Measurements from ENCODE around the gene PAX2. TPM values are rescaled to one million over a fixed set of nuclear protein-coding genes. Genes with fewer than 3 reads are reported as not detected.
A peak's percentile ranks its signal among the peaks of the same experiment; 100 is the strongest.

PAX2 gene
- total RNA-seq, 4 donors from 2014 or later: not detected

DNA sequence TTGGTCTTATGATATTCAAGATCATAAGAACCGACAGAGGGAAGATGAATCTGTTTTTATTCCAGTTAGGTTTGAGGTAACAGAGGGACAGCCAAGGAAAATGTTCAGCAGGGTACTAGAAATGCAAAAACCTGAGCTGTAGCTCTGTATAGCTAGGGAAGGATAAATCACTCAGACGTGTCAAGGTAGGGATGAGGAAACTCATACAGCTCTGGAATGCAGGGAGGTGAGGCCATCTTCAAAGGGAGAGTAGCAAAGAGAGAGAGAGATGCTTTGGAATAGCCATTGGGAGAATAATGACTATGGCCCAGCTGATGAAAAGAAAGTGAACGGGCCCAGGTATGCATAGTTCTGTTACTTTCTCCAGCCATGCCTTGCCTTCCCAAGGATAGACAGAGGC is 77.8 kb downstream of the PAX2 start:
- H3K9me3 ChIP-seq: no peaks in the 10 kb centered on the region
- DNase-seq (ENCODE audit: extremely low spot score): no peak
- H3K27me3 ChIP-seq: peaks cover 0 to 97% (median 43%) of the 10 kb centered on the region in 4 donors
- intact Hi-C loops (cut with DNase I): no loop called here
- no peak overlapping the region for H3K27ac ChIP-seq (replicated peaks in 1 of 4)
- 59% methylated on average over 3 of the region's 3 CpGs for WGBS
- TF ChIP-seq, protein P1, sequence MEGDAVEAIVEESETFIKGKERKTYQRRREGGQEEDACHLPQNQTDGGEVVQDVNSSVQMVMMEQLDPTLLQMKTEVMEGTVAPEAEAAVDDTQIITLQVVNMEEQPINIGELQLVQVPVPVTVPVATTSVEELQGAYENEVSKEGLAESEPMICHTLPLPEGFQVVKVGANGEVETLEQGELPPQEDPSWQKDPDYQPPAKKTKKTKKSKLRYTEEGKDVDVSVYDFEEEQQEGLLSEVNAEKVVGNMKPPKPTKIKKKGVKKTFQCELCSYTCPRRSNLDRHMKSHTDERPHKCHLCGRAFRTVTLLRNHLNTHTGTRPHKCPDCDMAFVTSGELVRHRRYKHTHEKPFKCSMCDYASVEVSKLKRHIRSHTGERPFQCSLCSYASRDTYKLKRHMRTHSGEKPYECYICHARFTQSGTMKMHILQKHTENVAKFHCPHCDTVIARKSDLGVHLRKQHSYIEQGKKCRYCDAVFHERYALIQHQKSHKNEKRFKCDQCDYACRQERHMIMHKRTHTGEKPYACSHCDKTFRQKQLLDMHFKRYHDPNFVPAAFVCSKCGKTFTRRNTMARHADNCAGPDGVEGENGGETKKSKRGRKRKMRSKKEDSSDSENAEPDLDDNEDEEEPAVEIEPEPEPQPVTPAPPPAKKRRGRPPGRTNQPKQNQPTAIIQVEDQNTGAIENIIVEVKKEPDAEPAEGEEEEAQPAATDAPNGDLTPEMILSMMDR (IDR thresholded peaks at IDR 0.05): no peak
- TF ChIP-seq EP300 (IDR thresholded peaks at IDR 0.05) (no peak), POLR2A (IDR thresholded peaks at IDR 0.05; ENCODE audit: low read depth) (no peak), POLR2AphosphoS5 (IDR thresholded peaks at IDR 0.05) (no peak)
- H3K36me3 ChIP-seq: no peaks in the 10 kb centered on the region
- H3K4me1 ChIP-seq: peaks cover 18 to 23% (median 22%) of the 10 kb centered on the region in 4 donors
- no peak overlapping the region for H3K4me3 ChIP-seq

DNA sequence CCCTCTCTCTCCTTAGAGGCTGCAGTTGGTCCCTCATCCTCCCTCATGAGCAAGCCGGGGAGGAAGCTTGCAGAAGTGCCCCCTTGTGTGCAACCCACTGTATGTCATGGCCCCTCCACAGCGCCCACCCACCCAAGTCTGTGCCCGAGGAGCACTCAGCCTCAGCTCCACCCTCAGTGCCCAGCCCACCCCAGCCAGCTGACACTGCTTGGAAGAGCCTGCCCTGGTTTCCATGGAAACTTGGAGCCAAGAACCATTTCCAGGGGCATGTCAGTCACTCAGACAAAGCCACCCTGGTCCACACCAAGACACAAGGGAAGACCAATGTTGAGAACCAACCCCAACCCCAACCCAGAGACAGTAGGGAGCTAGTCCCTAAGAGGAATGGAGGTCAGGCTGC is 79.5 kb downstream of the PAX2 start:
- Histone ChIP-seq H3K4me1 (peaks cover 32 to 40% (median 39%) of the 10 kb centered on the region in 4 donors), H3K36me3 (no peaks in the 10 kb centered on the region), H3K9me3 (no peaks in the 10 kb centered on the region), H3K4me3 (no peak overlapping the region), H3K27ac (replicated peaks in 1 of 4) (no peak overlapping the region), H3K27me3 (peaks cover 5 to 99% (median 55%) of the 10 kb centered on the region in 4 donors)
- intact Hi-C loops (cut with DNase I): no loop called here
- TF ChIP-seq POLR2AphosphoS5 (IDR thresholded peaks at IDR 0.05): no peak
- TF ChIP-seq, protein P1 (IDR thresholded peaks at IDR 0.05): no peak
- TF ChIP-seq POLR2A (IDR thresholded peaks at IDR 0.05; ENCODE audit: low read depth): no peak
- TF ChIP-seq EP300 (IDR thresholded peaks at IDR 0.05): no peak
- WGBS: 42% methylated on average over 3 of the region's 3 CpGs
- DNase-seq (ENCODE audit: extremely low spot score): no peak

DNA sequence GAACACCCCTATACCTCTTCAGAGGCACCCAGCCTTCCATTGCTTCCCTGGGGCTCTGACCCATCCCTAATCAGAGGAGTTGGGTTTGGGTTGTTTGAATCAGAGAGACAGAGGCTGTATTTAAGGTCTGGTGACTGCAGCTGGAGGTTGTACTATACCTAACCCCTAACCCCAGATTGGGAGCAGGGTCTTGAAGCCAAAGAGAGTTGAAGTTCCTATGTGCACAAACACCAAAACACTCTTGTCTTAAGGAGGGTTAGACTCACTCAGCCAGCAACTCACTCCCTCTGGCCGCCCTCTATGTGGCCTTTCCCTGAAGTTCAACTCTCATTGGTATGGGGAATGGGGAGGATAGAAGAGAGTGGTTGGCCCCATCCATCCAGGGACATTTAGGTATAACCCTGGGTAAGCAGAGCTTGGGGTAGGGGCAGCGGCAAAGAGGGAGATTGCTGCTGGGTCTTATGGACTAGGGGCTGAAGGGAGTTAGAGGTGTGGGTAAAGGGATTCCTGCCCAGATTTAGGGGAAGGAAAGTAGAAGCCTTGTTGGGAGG is 80.0 kb downstream of the PAX2 start:
- DNase-seq (ENCODE audit: extremely low spot score): no peak
- TF ChIP-seq EP300 (IDR thresholded peaks at IDR 0.05) (no peak), POLR2AphosphoS5 (IDR thresholded peaks at IDR 0.05) (no peak), POLR2A (IDR thresholded peaks at IDR 0.05; ENCODE audit: low read depth) (no peak)
- TF ChIP-seq, protein P1 (IDR thresholded peaks at IDR 0.05): no peak
- Histone ChIP-seq H3K27ac (replicated peaks in 1 of 4) (no peak overlapping the region), H3K27me3 (peaks cover 5 to 99% (median 60%) of the 10 kb centered on the region in 4 donors), H3K9me3 (no peaks in the 10 kb centered on the region), H3K4me3 (no peak overlapping the region), H3K4me1 (peaks cover 32 to 45% (median 43%) of the 10 kb centered on the region in 4 donors), H3K36me3 (no peaks in the 10 kb centered on the region)
- 28% methylated on average over 2 of the region's 2 CpGs for WGBS
- intact Hi-C loops (cut with DNase I): no loop called here

DNA sequence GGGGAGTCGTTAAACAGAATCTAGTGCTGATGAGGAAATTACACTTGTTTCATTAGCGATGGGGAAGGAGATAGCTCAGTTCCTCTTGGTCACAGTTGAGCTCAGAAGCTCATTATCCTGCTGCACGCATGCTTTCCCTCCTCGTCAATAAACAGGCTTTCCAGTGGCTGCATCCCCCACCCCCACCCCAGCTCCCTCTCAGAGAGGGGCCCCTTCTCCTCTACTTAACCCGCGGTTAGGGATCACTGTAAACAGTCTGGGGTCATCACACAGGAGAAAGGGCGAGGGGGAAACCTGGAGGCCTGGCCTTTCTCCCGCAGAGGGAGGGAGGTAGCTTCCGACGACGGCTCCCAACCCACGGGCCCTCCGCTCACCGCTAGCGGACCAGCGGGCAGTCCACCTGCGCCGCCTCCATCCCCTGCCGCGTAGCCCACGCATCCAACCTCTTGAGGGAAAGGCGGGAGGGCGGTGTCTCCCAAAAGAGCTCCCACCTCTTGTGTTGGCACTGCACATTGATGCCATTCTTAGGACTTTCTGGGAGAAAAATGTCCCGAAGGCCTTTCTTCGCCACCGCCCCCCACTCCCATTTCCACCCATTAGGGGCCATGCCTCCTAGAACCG is 80.8 kb downstream of the PAX2 start:
- Histone ChIP-seq H3K9me3 (no peaks in the 10 kb centered on the region), H3K27me3 (peaks cover 5 to 99% (median 67%) of the 10 kb centered on the region in 4 donors), H3K27ac (replicated peaks in 1 of 4) (no peak overlapping the region), H3K4me3 (peak overlapping the region; percentile 45 to 58 (median 51)), H3K36me3 (no peaks in the 10 kb centered on the region), H3K4me1 (peaks cover 32 to 45% (median 43%) of the 10 kb centered on the region in 4 donors)
- no peak for TF ChIP-seq EP300 (IDR thresholded peaks at IDR 0.05)
- TF ChIP-seq POLR2AphosphoS5 (IDR thresholded peaks at IDR 0.05): no peak
- intact Hi-C loops (cut with DNase I): no loop called here
- no peak for DNase-seq (ENCODE audit: extremely low spot score)
- 20% methylated on average over 11 of the region's 27 CpGs for WGBS

GRCh38 chr10:100826661-100826982 is 81.2 kb downstream of the PAX2 start:
- no peak for TF ChIP-seq POLR2AphosphoS5 (IDR thresholded peaks at IDR 0.05)
- no peak for TF ChIP-seq EP300 (IDR thresholded peaks at IDR 0.05)
- TF ChIP-seq, protein P1 (IDR thresholded peaks at IDR 0.05): no peak
- TF ChIP-seq POLR2A (IDR thresholded peaks at IDR 0.05; ENCODE audit: low read depth): no peak
- WGBS: 0% methylated on average over 1 of the region's 41 CpGs
- H3K9me3 ChIP-seq: no peaks in the 10 kb centered on the region
- DNase-seq (ENCODE audit: extremely low spot score): no peak
- no peaks in the 10 kb centered on the region for H3K36me3 ChIP-seq
- H3K27me3 ChIP-seq: peaks cover 5 to 99% (median 67%) of the 10 kb centered on the region in 4 donors
- intact Hi-C loops (cut with DNase I): no loop called here
- H3K4me3 ChIP-seq: peak overlapping the region; percentile 45 to 58 (median 51)
- H3K4me1 ChIP-seq: peaks cover 32 to 45% (median 43%) of the 10 kb centered on the region in 4 donors
- H3K27ac ChIP-seq (replicated peaks in 1 of 4): no peak overlapping the region
